ENCODE data around the gene TAF11. TPM values are rescaled to one million over a fixed set of nuclear protein-coding genes. Genes with fewer than 3 reads are reported as not detected.

Gene TAF11
- total and polyA plus RNA-seq, 12 donors: 16.4 to 52.1 (median 26.6) TPM

GRCh38 chr6:34919651-34920050, 31.8 kb upstream of the TAF11 start:
- H3K27ac ChIP-seq: peak overlapping the region in 2 of 5 donors; percentile 24 to 34
- no peak for DNase-seq
- no peak overlapping the region for H3K4me3 ChIP-seq
- H3K9me3 ChIP-seq (replicated peaks in 1 of 3): no peaks in the 10 kb centered on the region
- no peaks in the 10 kb centered on the region for H3K36me3 ChIP-seq (replicated peaks in 1 of 2)
- peaks cover 0 to 38% of the 10 kb centered on the region in 2 donors for H3K4me1 ChIP-seq (replicated peaks in 1 of 2)
- H3K27me3 ChIP-seq: no peaks in the 10 kb centered on the region
- no peak for TF ChIP-seq POLR2A (IDR thresholded peaks at IDR 0.05)
- TF ChIP-seq, protein P1, sequence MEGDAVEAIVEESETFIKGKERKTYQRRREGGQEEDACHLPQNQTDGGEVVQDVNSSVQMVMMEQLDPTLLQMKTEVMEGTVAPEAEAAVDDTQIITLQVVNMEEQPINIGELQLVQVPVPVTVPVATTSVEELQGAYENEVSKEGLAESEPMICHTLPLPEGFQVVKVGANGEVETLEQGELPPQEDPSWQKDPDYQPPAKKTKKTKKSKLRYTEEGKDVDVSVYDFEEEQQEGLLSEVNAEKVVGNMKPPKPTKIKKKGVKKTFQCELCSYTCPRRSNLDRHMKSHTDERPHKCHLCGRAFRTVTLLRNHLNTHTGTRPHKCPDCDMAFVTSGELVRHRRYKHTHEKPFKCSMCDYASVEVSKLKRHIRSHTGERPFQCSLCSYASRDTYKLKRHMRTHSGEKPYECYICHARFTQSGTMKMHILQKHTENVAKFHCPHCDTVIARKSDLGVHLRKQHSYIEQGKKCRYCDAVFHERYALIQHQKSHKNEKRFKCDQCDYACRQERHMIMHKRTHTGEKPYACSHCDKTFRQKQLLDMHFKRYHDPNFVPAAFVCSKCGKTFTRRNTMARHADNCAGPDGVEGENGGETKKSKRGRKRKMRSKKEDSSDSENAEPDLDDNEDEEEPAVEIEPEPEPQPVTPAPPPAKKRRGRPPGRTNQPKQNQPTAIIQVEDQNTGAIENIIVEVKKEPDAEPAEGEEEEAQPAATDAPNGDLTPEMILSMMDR (IDR thresholded peaks at IDR 0.05): no peak
- intact Hi-C loops (cut with DNase I): no loop called here
- 81 to 100% (median 95%) methylated on average over 1 of the region's 1 CpG for WGBS, 4 donors

GRCh38 chr6:34917626-34918285, 29.9 kb upstream of the TAF11 start:
- Histone ChIP-seq H3K9me3 (replicated peaks in 1 of 3) (no peaks in the 10 kb centered on the region), H3K27ac (peak overlapping the region in 2 of 5 donors; percentile 46 to 48), H3K27me3 (no peaks in the 10 kb centered on the region), H3K36me3 (replicated peaks in 1 of 2) (no peaks in the 10 kb centered on the region), H3K4me1 (replicated peaks in 1 of 2) (peaks cover 0 to 44% of the 10 kb centered on the region in 2 donors), H3K4me3 (no peak overlapping the region)
- no peak for DNase-seq
- intact Hi-C loops (cut with DNase I): no loop called here
- 77 to 88% (median 86%) methylated on average over 6 of the region's 6 CpGs for WGBS, 4 donors
- TF ChIP-seq, protein P1 (IDR thresholded peaks at IDR 0.05): no peak

DNA sequence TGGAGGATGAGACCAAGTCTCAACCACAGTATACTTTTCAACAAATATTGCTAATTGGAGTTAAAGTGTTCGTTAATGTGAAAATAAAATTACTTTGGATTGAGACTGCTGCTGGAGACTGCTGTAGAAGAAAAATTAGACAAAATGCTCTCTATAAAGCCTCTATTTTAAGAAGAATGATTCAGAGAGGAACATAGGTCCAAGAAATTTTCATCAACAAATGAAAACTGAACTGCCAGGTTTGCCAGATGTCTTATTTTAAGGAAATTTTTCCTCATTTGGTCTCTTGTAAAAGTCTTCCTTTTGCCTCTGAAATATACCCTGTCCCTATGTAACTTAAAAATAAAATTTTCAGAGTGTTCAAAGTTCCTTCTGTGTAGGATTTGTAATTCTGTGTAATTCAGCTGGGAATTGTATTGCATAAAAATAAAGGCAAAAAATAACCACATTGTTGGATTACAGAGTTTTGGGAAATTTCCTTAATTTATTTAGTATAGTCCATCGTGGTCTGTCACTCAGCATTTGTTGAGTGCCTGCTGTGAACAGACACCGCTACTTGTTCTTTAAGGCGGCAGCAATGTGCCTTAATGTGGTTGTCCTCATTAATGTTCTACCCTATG, 28.6 kb upstream of the TAF11 start:
- H3K9me3 ChIP-seq (replicated peaks in 1 of 3): no peaks in the 10 kb centered on the region
- 84 to 86% (median 85%) methylated on average over 4 of the region's 4 CpGs for WGBS, 4 donors
- H3K4me3 ChIP-seq: no peak overlapping the region
- no peaks in the 10 kb centered on the region for H3K27me3 ChIP-seq
- H3K4me1 ChIP-seq (replicated peaks in 1 of 2): peaks cover 0 to 54% of the 10 kb centered on the region in 2 donors
- H3K27ac ChIP-seq: peak overlapping the region in 2 of 5 donors; percentile 46 to 48
- H3K36me3 ChIP-seq (replicated peaks in 1 of 2): no peaks in the 10 kb centered on the region
- TF ChIP-seq, protein P1 (IDR thresholded peaks at IDR 0.05): no peak
- no peak for TF ChIP-seq POLR2A (IDR thresholded peaks at IDR 0.05)
- intact Hi-C loops (cut with DNase I): no loop called here
- DNase-seq: no peak

DNA sequence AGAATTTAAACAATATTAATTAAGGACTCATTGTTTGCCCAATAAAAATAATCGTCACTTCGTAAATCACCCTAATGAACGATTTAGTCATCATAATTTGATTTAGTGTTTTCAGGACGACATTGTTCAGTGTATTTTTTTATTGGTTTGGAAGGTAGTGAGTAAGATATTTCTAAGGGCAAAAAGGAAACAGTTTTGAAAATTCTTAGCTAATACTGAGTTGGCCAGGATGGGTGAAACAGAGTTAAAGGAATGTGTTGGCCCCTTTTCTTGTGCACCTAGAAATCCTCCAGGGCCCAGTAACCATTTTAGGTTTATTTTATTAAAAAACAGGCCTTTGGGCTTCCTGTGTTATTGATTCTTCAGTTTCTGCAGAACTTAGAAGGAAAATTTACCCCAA, 26.5 kb upstream of the TAF11 start:
- Histone ChIP-seq H3K4me1 (replicated peaks in 1 of 2) (peaks cover 0 to 61% of the 10 kb centered on the region in 2 donors), H3K27me3 (no peaks in the 10 kb centered on the region), H3K27ac (no peak overlapping the region), H3K36me3 (replicated peaks in 1 of 2) (no peaks in the 10 kb centered on the region), H3K4me3 (no peak overlapping the region), H3K9me3 (replicated peaks in 1 of 3) (no peaks in the 10 kb centered on the region)
- TF ChIP-seq, protein P1 (IDR thresholded peaks at IDR 0.05): no peak
- TF ChIP-seq POLR2A (IDR thresholded peaks at IDR 0.05): no peak
- intact Hi-C loops (cut with DNase I): no loop called here
- 68 to 76% (median 73%) methylated on average over 4 of the region's 4 CpGs for WGBS, 4 donors
- DNase-seq: no peak

Measured in adrenal gland (tissue), 12 donors.